ENCODE data around the gene VCAN. TPM values are rescaled to one million over a fixed set of nuclear protein-coding genes. Genes with fewer than 3 reads are reported as not detected.

VCAN gene
- total RNA-seq, 6 experiments from 2014 or later = 18.8 to 25.5 (median 22.5) TPM

DNA sequence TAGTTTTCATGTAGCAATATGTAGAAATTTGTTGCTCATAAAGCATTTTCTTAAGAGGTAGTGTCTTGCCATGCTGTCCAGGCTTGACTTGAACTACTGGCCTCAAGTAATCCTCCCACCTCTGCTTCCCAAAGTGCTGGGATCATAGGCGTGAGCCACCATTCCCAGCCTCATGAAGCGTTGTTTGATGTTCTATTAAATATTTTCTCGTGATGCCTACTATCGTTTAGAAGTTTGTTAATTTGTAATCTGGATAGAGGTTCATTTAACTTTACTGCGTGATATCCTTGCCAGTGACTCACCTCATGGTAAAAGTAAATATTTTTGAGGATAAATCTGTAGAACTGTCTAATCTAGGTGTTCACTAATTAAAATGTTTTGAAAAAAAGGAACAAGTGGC, 82.6 kb downstream of the VCAN start:
- no peaks in the 10 kb centered on the region for H3K9me3 Mint-ChIP-seq
- H3K4me3 Mint-ChIP-seq = no peak overlapping the region
- H3K36me3 Mint-ChIP-seq (ENCODE audit: low read depth) = no peaks in the 10 kb centered on the region; the same call in 1 of the 2 replicates
- TF ChIP-seq, protein P1, sequence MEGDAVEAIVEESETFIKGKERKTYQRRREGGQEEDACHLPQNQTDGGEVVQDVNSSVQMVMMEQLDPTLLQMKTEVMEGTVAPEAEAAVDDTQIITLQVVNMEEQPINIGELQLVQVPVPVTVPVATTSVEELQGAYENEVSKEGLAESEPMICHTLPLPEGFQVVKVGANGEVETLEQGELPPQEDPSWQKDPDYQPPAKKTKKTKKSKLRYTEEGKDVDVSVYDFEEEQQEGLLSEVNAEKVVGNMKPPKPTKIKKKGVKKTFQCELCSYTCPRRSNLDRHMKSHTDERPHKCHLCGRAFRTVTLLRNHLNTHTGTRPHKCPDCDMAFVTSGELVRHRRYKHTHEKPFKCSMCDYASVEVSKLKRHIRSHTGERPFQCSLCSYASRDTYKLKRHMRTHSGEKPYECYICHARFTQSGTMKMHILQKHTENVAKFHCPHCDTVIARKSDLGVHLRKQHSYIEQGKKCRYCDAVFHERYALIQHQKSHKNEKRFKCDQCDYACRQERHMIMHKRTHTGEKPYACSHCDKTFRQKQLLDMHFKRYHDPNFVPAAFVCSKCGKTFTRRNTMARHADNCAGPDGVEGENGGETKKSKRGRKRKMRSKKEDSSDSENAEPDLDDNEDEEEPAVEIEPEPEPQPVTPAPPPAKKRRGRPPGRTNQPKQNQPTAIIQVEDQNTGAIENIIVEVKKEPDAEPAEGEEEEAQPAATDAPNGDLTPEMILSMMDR (IDR thresholded peaks at IDR 0.05) = no peak
- no peaks in the 10 kb centered on the region; the same call in 1 of the 2 replicates for H3K27me3 Mint-ChIP-seq (ENCODE audit: insufficient read depth)
- H3K27ac Mint-ChIP-seq = no peak overlapping the region
- no peak for DNase-seq
- peaks cover 33% of the 10 kb centered on the region for H3K4me1 Mint-ChIP-seq (ENCODE audit: low read depth)

DNA sequence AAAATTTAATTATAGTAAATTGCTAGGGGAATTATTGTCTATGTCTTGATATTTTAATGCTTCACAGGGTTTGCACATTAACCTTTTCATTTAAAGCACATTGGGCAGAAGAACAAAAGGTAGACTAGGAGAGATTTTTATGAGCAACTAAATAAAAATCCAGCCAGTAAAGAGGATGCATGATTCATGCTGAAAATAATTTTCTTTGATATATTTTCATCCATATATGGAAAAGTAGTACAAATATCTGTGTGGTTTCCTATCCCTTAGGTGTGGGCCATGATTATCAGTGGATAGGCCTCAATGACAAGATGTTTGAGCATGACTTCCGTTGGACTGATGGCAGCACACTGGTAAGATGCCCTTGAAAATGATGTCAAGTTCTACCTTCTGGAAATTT, 83.1 kb downstream of the VCAN start:
- no peak overlapping the region for H3K27ac Mint-ChIP-seq

DNA sequence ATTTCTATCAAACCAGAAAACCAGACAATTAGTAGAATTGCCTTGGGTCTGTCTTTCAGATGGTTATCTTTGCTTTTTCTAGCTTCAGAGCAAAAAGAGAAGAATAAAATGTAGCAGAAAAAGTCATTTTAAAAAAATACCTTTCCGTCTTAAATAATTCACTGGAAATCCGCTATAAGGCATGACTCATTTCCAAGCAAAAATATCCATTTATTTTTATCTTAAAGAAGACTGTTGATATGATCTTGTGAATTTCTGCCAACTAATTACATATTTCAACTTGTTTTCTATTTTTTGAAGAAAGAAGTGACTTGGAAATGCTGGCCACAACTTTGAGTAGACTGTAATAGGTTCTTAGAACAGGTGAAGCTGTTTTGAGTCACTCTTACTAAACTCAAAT, 83.7 kb downstream of the VCAN start:
- H3K27ac Mint-ChIP-seq = no peak overlapping the region
- H3K4me1 Mint-ChIP-seq (ENCODE audit: low read depth) = peaks cover 38% of the 10 kb centered on the region
- no peak overlapping the region for H3K4me3 Mint-ChIP-seq
- no peaks in the 10 kb centered on the region for H3K9me3 Mint-ChIP-seq
- TF ChIP-seq, protein P1 (IDR thresholded peaks at IDR 0.05) = no peak
- no peaks in the 10 kb centered on the region; the same call in 1 of the 2 replicates for H3K27me3 Mint-ChIP-seq (ENCODE audit: insufficient read depth)
- no peaks in the 10 kb centered on the region; the same call in 1 of the 2 replicates for H3K36me3 Mint-ChIP-seq (ENCODE audit: low read depth)
- DNase-seq = no peak

More for the DNA sequence above, 83.1 kb downstream of the VCAN start:
- Mint-ChIP-seq H3K9me3 (no peaks in the 10 kb centered on the region), H3K36me3 (ENCODE audit: low read depth) (no peaks in the 10 kb centered on the region; the same call in 1 of the 2 replicates), H3K27me3 (ENCODE audit: insufficient read depth) (no peaks in the 10 kb centered on the region; the same call in 1 of the 2 replicates), H3K4me3 (no peak overlapping the region), H3K4me1 (ENCODE audit: low read depth) (peaks cover 38% of the 10 kb centered on the region)
- no peak for DNase-seq
- TF ChIP-seq, protein P1 (IDR thresholded peaks at IDR 0.05) = no peak

DNA sequence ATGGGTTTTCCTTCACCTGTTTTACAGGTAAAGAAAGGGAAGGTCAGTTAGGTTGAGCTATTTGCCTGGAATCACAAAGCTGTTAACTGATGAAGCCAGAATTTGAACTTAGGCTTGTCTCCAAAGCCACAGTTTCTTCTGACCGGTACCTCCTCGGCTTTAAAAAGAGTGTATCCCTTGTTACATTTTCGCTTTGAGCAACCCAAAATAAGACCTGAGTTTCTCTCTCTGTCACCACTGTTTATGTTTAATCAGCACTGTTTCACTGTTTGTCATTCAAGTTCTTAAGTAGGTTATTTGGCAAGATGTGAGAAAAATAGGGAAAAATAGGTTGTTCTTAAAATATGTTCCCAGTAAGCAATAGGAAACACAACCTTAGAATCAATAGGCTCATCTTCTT, 84.6 kb downstream of the VCAN start:
- DNase-seq = no peak
- TF ChIP-seq, protein P1 (IDR thresholded peaks at IDR 0.05) = no peak
- peaks cover 38% of the 10 kb centered on the region for H3K4me1 Mint-ChIP-seq (ENCODE audit: low read depth)
- no peaks in the 10 kb centered on the region; the same call in 1 of the 2 replicates for H3K36me3 Mint-ChIP-seq (ENCODE audit: low read depth)
- no peak overlapping the region for H3K27ac Mint-ChIP-seq
- no peaks in the 10 kb centered on the region for H3K9me3 Mint-ChIP-seq
- no peak overlapping the region for H3K4me3 Mint-ChIP-seq
- H3K27me3 Mint-ChIP-seq (ENCODE audit: insufficient read depth) = no peaks in the 10 kb centered on the region

DNA sequence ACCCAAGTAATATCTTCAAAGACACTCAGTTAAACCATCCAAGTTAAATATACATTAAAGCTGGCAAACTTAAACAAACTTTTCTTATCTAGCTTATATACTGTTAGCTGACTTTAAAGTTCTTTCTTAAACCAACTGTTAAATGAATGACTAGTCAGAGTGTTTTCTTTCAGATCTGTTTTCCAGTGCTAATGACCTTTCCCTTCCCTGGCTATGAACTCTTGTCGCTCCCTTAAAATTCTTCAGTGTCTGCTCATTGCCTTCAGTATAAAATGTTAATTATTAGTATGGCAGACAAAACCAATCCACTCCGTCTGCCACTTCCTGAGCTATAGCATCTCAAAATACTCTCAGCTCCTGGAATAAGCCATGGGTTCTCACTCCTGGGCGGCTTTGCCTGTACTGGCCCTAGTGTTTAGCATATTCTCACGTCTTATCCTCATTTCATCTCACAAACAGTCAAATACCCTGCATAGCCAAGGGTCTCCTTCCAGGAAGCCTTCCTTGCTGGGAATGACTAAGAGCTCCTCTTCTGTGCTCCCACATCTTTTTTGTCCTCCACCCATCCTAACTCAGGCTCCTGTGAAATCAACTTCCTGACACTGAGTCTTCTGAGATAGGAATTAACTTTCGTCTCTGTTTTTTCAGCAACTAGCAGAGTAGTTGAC, 87.7 kb downstream of the VCAN start:
- Mint-ChIP-seq H3K36me3 (ENCODE audit: low read depth) (no peaks in the 10 kb centered on the region; the same call in 1 of the 2 replicates), H3K27ac (no peak overlapping the region), H3K27me3 (ENCODE audit: insufficient read depth) (no peaks in the 10 kb centered on the region), H3K4me1 (ENCODE audit: low read depth) (peaks cover 38% of the 10 kb centered on the region), H3K9me3 (no peaks in the 10 kb centered on the region), H3K4me3 (no peak overlapping the region)
- no peak for DNase-seq
- TF ChIP-seq, protein P1 (IDR thresholded peaks at IDR 0.05) = no peak
